ENCODE data around the gene RASGRF2.

RASGRF2 gene

GRCh38 chr5:80961376-80962281, 1.5 kb downstream of the RASGRF2 start:
- no peak for TF ChIP-seq ZFX (IDR thresholded peaks at IDR 0.05; ENCODE audit: borderline replicate concordance)
- no peak for TF ChIP-seq CTCF (IDR thresholded peaks at IDR 0.05)
- H3K27ac ChIP-seq = no peak overlapping the region

- H3K27ac ChIP-seq = no peak overlapping the region
- TF ChIP-seq CTCF (IDR thresholded peaks at IDR 0.05) = no peak
- TF ChIP-seq ZFX (IDR thresholded peaks at IDR 0.05; ENCODE audit: borderline replicate concordance) = no peak
Observed at GRCh38 chr5:80962630-80963520, 2.7 kb downstream of the RASGRF2 start.

- no peak overlapping the region for H3K27ac ChIP-seq
- TF ChIP-seq CTCF (IDR thresholded peaks at IDR 0.05) = no peak
- TF ChIP-seq ZFX (IDR thresholded peaks at IDR 0.05; ENCODE audit: borderline replicate concordance) = no peak
Observed at GRCh38 chr5:80963521-80963895, 3.3 kb downstream of the RASGRF2 start.

- no peak for TF ChIP-seq CTCF (IDR thresholded peaks at IDR 0.05)
- TF ChIP-seq ZFX (IDR thresholded peaks at IDR 0.05; ENCODE audit: borderline replicate concordance) = no peak
- no peak overlapping the region for H3K27ac ChIP-seq
Observed at GRCh38 chr5:80963966-80964481, 3.9 kb downstream of the RASGRF2 start.

- H3K27ac ChIP-seq = no peak overlapping the region
- no peak for TF ChIP-seq CTCF (IDR thresholded peaks at IDR 0.05)
- no peak for TF ChIP-seq ZFX (IDR thresholded peaks at IDR 0.05; ENCODE audit: borderline replicate concordance)
Observed at GRCh38 chr5:80964491-80964890, 4.3 kb downstream of the RASGRF2 start.

GRCh38 chr5:80964919-80965318, 4.8 kb downstream of the RASGRF2 start:
- TF ChIP-seq ZFX (IDR thresholded peaks at IDR 0.05; ENCODE audit: borderline replicate concordance) (no peak), CTCF (IDR thresholded peaks at IDR 0.05) (no peak)
- H3K27ac ChIP-seq = no peak overlapping the region
